NCI-H2196 treated with DMSO at 0.1 percent for 48 hours (cell line): Measurements from ENCODE around the gene HFM1.
"Not testable (repeated sequence)": the region's sequence is repeated elsewhere in the genome, so short reads cannot be mapped to it uniquely, and the experiment has no call there.

Experiments
- DNase-seq: peaks from one replicate; lab custom pipeline; 2025; ENCODE audit not compliant: unreplicated experiment; lab: John Stamatoyannopoulos, UW

Gene HFM1

GRCh38 chr1:91381844-91382243 lies 22.8 kb downstream of the HFM1 start:
- DNase-seq: no peak

- no peak for DNase-seq
Measured at GRCh38 chr1:91374086-91374485, 30.6 kb downstream of the HFM1 start.

GRCh38 chr1:91372230-91372629 lies 32.4 kb downstream of the HFM1 start:
- not testable (repeated sequence) for DNase-seq

GRCh38 chr1:91349524-91349923 lies 55.1 kb downstream of the HFM1 start:
- DNase-seq: no peak

GRCh38 chr1:91346824-91347223 lies 57.8 kb downstream of the HFM1 start:
- DNase-seq: no peak

GRCh38 chr1:91345395-91346005 lies 59.1 kb downstream of the HFM1 start:
- DNase-seq: no peak

- DNase-seq: no peak
Measured at GRCh38 chr1:91338501-91338900, 66.1 kb downstream of the HFM1 start.

- no peak for DNase-seq
Measured at GRCh38 chr1:91335603-91336002, 69.0 kb downstream of the HFM1 start.

- DNase-seq: no peak
Measured at GRCh38 chr1:91334856-91335255, 69.8 kb downstream of the HFM1 start.

- DNase-seq: no peak
Measured at GRCh38 chr1:91325456-91325855, 79.2 kb downstream of the HFM1 start.

- DNase-seq: no peak
Measured at GRCh38 chr1:91314643-91315042, 90.0 kb downstream of the HFM1 start.

GRCh38 chr1:91311672-91312071 lies 93.0 kb downstream of the HFM1 start:
- no peak for DNase-seq

- no peak for DNase-seq
Measured at GRCh38 chr1:91308544-91308943, 96.1 kb downstream of the HFM1 start.

- DNase-seq: no peak
Measured at GRCh38 chr1:91307784-91308409, 96.7 kb downstream of the HFM1 start.

- no peak for DNase-seq
Measured at GRCh38 chr1:91303165-91303564, 101.5 kb downstream of the HFM1 start.

- DNase-seq: not testable (repeated sequence)
Measured at GRCh38 chr1:91288843-91289553, 115.6 kb downstream of the HFM1 start.

GRCh38 chr1:91286962-91287317 lies 117.7 kb downstream of the HFM1 start:
- not testable (repeated sequence) for DNase-seq

GRCh38 chr1:91286259-91286961 lies 118.2 kb downstream of the HFM1 start:
- DNase-seq: not testable (repeated sequence)

- DNase-seq: no peak
Measured at GRCh38 chr1:91283421-91283726, 121.3 kb downstream of the HFM1 start.

- peak; percentile 27 for DNase-seq
Measured at GRCh38 chr1:91282695-91283420, 121.8 kb downstream of the HFM1 start.

- DNase-seq: no peak
Measured at GRCh38 chr1:91281782-91282181, 122.9 kb downstream of the HFM1 start.
